Keratinocyte (primary cell): Measurements from ENCODE around the gene PTPN6. TPM values are rescaled to one million over a fixed set of nuclear protein-coding genes. Genes with fewer than 3 reads are reported as not detected.

Experiments
- DNase-seq: peaks from one replicate; pipeline ENCODE4 v3.0.0-alpha.2; 2011; ENCODE audit warnings: low read depth, missing footprints, low spot score
- FAIRE-seq: peaks from 2 replicates; lab custom pipeline; 2011; peaks lifted over from hg19 to GRCh38; lab: Jason Lieb, UNC
- H2AFZ ChIP-seq: 2 replicates; pipeline ENCODE4 v1.6.0; 2012; ENCODE audit warnings: low read length, control low read depth, inconsistent platforms; ENCODE audit not compliant: control insufficient read depth
- H3K27ac ChIP-seq: 2 replicates; pipeline ENCODE4 v1.5.1; 2011; ENCODE audit warnings: low read length; ENCODE audit not compliant: control insufficient read depth, insufficient read depth
- H3K27me3 ChIP-seq: 3 replicates; pipeline ENCODE4 v1.6.0; 2011; ENCODE audit warnings: low read length; ENCODE audit not compliant: control insufficient read depth, insufficient read depth; ENCODE audit errors: extremely low read depth
- H3K36me3 ChIP-seq, 2 experiments: 2 replicates in 1 of 2; 3 replicates in 1 of 2; pipeline ENCODE4 v1.5.1; 2011; ENCODE audit warnings: low read length in 2 of 2, mild to moderate bottlenecking in 1 of 2; ENCODE audit not compliant: control insufficient read depth in 2 of 2, insufficient read depth in 2 of 2; ENCODE audit errors: extremely low read depth in 1 of 2
- H3K4me1 ChIP-seq: 3 replicates; pipeline ENCODE4 v1.5.1; 2011; ENCODE audit warnings: low read length; ENCODE audit not compliant: control insufficient read depth, insufficient read depth; ENCODE audit errors: extremely low read depth
- H3K4me2 ChIP-seq: 3 replicates; pipeline ENCODE4 v1.6.0; 2011; ENCODE audit warnings: low read depth, low read length; ENCODE audit not compliant: control insufficient read depth, insufficient read depth; ENCODE audit errors: extremely low read depth
- H3K4me3 ChIP-seq, 3 experiments: fragments of 200-600 bp in 1 of 3; sonication (generic) in 1 of 3; 2 replicates in 2 of 3; 3 replicates in 1 of 3; pipeline ENCODE4 v1.5.1; 2011 to 2016; ENCODE audit warnings: low read length in 3 of 3, mild to moderate bottlenecking in 3 of 3, control low read depth in 2 of 3, inconsistent platforms in 1 of 3, low read depth in 1 of 3, mixed read lengths in 1 of 3, mixed run types in 1 of 3, moderate library complexity in 1 of 3; ENCODE audit not compliant: control insufficient read depth in 2 of 3, insufficient read depth in 2 of 3; ENCODE audit errors: extremely low read depth in 1 of 3
- H3K79me2 ChIP-seq: 2 replicates; pipeline ENCODE4 v1.6.0; 2012; ENCODE audit warnings: low read length; ENCODE audit not compliant: control insufficient read depth, insufficient read depth
- H3K9ac ChIP-seq: 3 replicates; pipeline ENCODE4 v1.6.0; 2011; ENCODE audit warnings: low read length; ENCODE audit not compliant: control insufficient read depth, insufficient read depth; ENCODE audit errors: extremely low read depth
- H3K9me1 ChIP-seq: 3 replicates; pipeline ENCODE4 v1.6.0; 2011; ENCODE audit warnings: low read length; ENCODE audit not compliant: control insufficient read depth, insufficient read depth; ENCODE audit errors: extremely low read depth
- H3K9me3 ChIP-seq: 2 replicates; pipeline ENCODE4 v1.5.1; 2012; ENCODE audit warnings: low read depth, low read length; ENCODE audit not compliant: control insufficient read depth
- H4K20me1 ChIP-seq: 3 replicates; pipeline ENCODE4 v1.6.0; 2011; ENCODE audit warnings: low read length; ENCODE audit not compliant: control insufficient read depth, insufficient read depth; ENCODE audit errors: extremely low read depth
- EZH2 ChIP-seq: IDR thresholded peaks from one replicate; pipeline ENCODE4 v1.6.1; 2012; ENCODE audit warnings: inconsistent platforms, mild to moderate bottlenecking, low read length, moderate library complexity
- dilution Hi-C: fragments of 300-500 bp; cut with MboI; formaldehyde crosslinking; loops from one replicate; pipeline ENCODE4 v1.7.0; 2020; ENCODE audit warnings: low sequenced_read_pairs; ENCODE audit not compliant: extremely low pct_ligation_motif_present
- polyA plus RNA-seq, 5 experiments: library from polyadenylated mRNA; depleted of rRNA in 3 of 5; stranded (reverse) in 3 of 5; stranded (forward) in 1 of 5; unstranded in 1 of 5; fragments of >200 nt; gene quantifications; 1 replicate in 1 of 5; 2 replicates in 3 of 5; 3 replicates in 1 of 5; pipeline versions ENCODE4 v1.2.1 to v1.2.3, GENCODE V29; 2011 to 2012; ENCODE audit warnings: missing spikeins in 2 of 5, low read depth in 1 of 5, low replicate concordance in 1 of 5
- TF ChIP-seq, protein P1 (sequence below), 3 experiments: IDR thresholded peaks in 1 of 3; conservative IDR thresholded peaks in 1 of 3; optimal IDR thresholded peaks in 1 of 3; 2 replicates in 2 of 3; 3 replicates in 1 of 3; pipeline versions ENCODE3 to v1.5.1; 2011; ENCODE audit warnings: low read length in 3 of 3, mild to moderate bottlenecking in 3 of 3, moderate library complexity in 2 of 3, control low read depth in 1 of 3, inconsistent platforms in 1 of 3; ENCODE audit not compliant: insufficient read depth in 2 of 3; ENCODE audit errors: extremely low read depth in 1 of 3

Gene PTPN6
- polyA plus RNA-seq, 1 donor (not counting 4 experiments of a cell fraction or from before 2014, with no cell fraction given) = 18.7 TPM

DNA sequence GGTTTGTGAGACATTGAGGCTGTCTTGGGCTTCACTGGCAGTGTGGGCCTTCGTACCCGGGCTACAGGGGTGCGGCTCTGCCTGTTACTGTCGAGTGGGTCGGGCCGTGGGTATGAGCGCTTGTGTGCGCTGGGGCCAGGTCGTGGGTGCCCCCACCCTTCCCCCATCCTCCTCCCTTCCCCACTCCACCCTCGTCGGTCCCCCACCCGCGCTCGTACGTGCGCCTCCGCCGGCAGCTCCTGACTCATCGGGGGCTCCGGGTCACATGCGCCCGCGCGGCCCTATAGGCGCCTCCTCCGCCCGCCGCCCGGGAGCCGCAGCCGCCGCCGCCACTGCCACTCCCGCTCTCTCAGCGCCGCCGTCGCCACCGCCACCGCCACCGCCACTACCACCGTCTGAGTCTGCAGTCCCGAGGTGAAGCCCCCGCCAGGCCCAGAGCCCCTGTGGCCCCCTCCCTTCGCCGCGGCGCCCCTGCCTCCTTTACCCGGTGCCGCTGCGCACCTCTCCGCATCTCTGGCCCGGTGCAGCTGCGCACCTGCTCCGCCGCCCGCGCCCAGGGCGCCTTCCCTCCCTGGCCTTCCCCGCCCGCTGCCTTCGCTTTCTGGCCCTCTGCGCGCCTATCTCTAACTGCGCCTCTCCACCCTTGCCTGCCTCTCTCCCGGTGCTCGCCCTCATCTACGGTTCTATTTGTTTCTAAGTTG is 36.8 kb upstream of the PTPN6 start, which contains the start of gene ENO2:
Gene ENO2 (plus strand): TSS at position 335 of the 701 bp plus-strand sequence. CDS start 1,253 bp downstream, outside the sequence.
- H3K27me3 ChIP-seq = peaks cover 16% of the 10 kb centered on the region
- DNase-seq = no peak
- peak within 1 kb of the TSS; percentile 38 to 56 (median 47) for H3K4me3 ChIP-seq
- H4K20me1 ChIP-seq = no peaks in the 10 kb centered on the region
- peak within 1 kb of the TSS; percentile 38 for H2AFZ ChIP-seq
- no peaks in the 10 kb centered on the region for H3K79me2 ChIP-seq
- no peaks in the 10 kb centered on the region for H3K9me3 ChIP-seq
- no peak within 1 kb of the TSS for H3K9ac ChIP-seq
- H3K4me1 ChIP-seq = peaks cover 2% of the 10 kb centered on the region
- FAIRE-seq = no peak
- no peak within 1 kb of the TSS for H3K27ac ChIP-seq
- TF ChIP-seq, protein P1, sequence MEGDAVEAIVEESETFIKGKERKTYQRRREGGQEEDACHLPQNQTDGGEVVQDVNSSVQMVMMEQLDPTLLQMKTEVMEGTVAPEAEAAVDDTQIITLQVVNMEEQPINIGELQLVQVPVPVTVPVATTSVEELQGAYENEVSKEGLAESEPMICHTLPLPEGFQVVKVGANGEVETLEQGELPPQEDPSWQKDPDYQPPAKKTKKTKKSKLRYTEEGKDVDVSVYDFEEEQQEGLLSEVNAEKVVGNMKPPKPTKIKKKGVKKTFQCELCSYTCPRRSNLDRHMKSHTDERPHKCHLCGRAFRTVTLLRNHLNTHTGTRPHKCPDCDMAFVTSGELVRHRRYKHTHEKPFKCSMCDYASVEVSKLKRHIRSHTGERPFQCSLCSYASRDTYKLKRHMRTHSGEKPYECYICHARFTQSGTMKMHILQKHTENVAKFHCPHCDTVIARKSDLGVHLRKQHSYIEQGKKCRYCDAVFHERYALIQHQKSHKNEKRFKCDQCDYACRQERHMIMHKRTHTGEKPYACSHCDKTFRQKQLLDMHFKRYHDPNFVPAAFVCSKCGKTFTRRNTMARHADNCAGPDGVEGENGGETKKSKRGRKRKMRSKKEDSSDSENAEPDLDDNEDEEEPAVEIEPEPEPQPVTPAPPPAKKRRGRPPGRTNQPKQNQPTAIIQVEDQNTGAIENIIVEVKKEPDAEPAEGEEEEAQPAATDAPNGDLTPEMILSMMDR (optimal IDR thresholded peaks at IDR 0.05 in 1 of 3, IDR thresholded peaks at IDR 0.05 in 1 of 3, conservative IDR thresholded peaks at IDR 0.05 in 1 of 3; ENCODE audit: extremely low read depth in 1 of 3, insufficient read depth in 2 of 3, low read length in 3 of 3) = no peak
- no peak for TF ChIP-seq EZH2
- H3K9me1 ChIP-seq = no peaks in the 10 kb centered on the region
- dilution Hi-C loops = no loop called here
- no peaks in the 10 kb centered on the region for H3K36me3 ChIP-seq
- H3K4me2 ChIP-seq = peak within 1 kb of the TSS; percentile 62

DNA sequence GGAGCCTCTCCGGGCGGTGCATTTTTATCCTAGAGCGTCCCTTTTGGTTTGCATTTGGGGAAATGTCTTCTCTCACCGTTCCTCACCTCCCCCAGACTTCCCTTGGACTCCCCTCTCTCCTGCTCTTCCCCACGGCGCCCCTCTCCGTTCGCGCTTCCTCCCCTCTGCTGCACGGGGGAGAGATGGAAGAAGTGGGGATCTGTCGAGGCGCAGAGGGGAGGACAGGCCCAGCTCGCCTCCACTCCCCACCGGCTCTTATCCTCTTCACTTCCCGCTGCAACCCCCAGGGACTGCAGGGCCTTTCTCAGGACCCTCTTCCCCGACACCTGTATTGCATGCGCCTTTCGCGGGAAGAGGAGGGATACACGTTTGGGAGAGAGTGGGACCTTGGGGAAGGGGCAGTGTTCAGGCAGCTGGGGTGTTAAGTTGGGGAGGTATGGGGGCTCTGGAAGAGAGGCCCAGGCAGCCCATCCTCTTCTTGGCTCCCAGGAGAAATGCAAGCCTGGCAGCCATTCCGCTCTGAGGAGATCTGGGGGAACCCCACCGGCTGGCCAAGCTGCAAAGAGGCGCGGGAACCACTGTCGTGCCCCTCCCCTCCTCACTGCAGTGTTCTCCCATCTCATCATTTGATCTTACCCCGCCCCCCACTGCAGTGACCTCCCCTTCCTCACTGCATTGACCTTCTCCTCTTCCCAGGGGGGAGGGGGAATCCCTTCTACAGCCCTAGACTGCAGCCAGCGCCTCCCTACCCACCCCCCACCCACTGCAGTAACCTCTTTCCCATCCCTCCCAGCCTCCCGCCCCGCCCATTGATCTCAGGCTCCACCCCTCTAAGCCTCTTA is 36.0 kb upstream of the PTPN6 start:
- H3K9ac ChIP-seq = no peak overlapping the region
- peaks cover 2% of the 10 kb centered on the region for H3K9me1 ChIP-seq
- H2AFZ ChIP-seq = peak overlapping the region; percentile 38
- H3K4me1 ChIP-seq = peaks cover 9% of the 10 kb centered on the region
- no peaks in the 10 kb centered on the region for H3K9me3 ChIP-seq
- no peak overlapping the region for H3K27ac ChIP-seq
- no peak for FAIRE-seq
- H3K79me2 ChIP-seq = no peaks in the 10 kb centered on the region
- peak overlapping the region; percentile 38 to 56 (median 47) for H3K4me3 ChIP-seq
- H3K4me2 ChIP-seq = peak overlapping the region; percentile 62
- TF ChIP-seq, protein P1 (optimal IDR thresholded peaks at IDR 0.05 in 1 of 3, IDR thresholded peaks at IDR 0.05 in 1 of 3, conservative IDR thresholded peaks at IDR 0.05 in 1 of 3; ENCODE audit: extremely low read depth in 1 of 3, insufficient read depth in 2 of 3, low read length in 3 of 3) = no peak
- TF ChIP-seq EZH2 = no peak
- H3K27me3 ChIP-seq = peaks cover 16% of the 10 kb centered on the region
- DNase-seq = no peak
- H3K36me3 ChIP-seq = no peaks in the 10 kb centered on the region
- H4K20me1 ChIP-seq = no peaks in the 10 kb centered on the region
- dilution Hi-C loops = no loop called here
